Cerebellar cortex (tissue), 1 donor: ENCODE measurements around the gene RAD50.
"Not testable (repeated sequence)": the region's sequence is repeated elsewhere in the genome, so short reads cannot be mapped to it uniquely, and the experiment has no call there.

Source experiments
- DNase-seq: peaks from one replicate; pipeline ENCODE4 v3.0.0-alpha.2; 2015; ENCODE audit warnings: low spot score

RAD50 gene

GRCh38 chr5:132629230-132629944, 72.6 kb downstream of the RAD50 start:
- DNase-seq = no peak

- DNase-seq = not testable (repeated sequence)
Observed at GRCh38 chr5:132633587-132633986, 76.8 kb downstream of the RAD50 start.

GRCh38 chr5:132635873-132636272, 79.1 kb downstream of the RAD50 start:
- DNase-seq = no peak

GRCh38 chr5:132637241-132637640, 80.5 kb downstream of the RAD50 start:
- no peak for DNase-seq

- DNase-seq = no peak
Observed at GRCh38 chr5:132639706-132640130, 82.9 kb downstream of the RAD50 start.

GRCh38 chr5:132640613-132641012, 83.8 kb downstream of the RAD50 start:
- DNase-seq = no peak

GRCh38 chr5:132641241-132641723, 84.5 kb downstream of the RAD50 start:
- DNase-seq = no peak

GRCh38 chr5:132641841-132642240, 85.1 kb downstream of the RAD50 start:
- no peak for DNase-seq

GRCh38 chr5:132644177-132644576, 87.4 kb downstream of the RAD50 start:
- DNase-seq = no peak

- DNase-seq = no peak
Observed at GRCh38 chr5:132646583-132647266, 89.9 kb downstream of the RAD50 start.

- DNase-seq = no peak
Observed at GRCh38 chr5:132647473-132647872, 90.7 kb downstream of the RAD50 start.

- DNase-seq = no peak
Observed at GRCh38 chr5:132648355-132648754, 91.6 kb downstream of the RAD50 start.

- no peak for DNase-seq
Observed at GRCh38 chr5:132651838-132652469, 95.2 kb downstream of the RAD50 start.

- DNase-seq = no peak
Observed at GRCh38 chr5:132653716-132654115, 96.9 kb downstream of the RAD50 start.

- no peak for DNase-seq
Observed at GRCh38 chr5:132655821-132656773, 99.3 kb downstream of the RAD50 start.

- no peak for DNase-seq
Observed at GRCh38 chr5:132656774-132657355, 100.1 kb downstream of the RAD50 start.

GRCh38 chr5:132657676-132658380, 101.1 kb downstream of the RAD50 start, which contains the start of gene IL13:
IL13 (plus strand) TSS chr5:132658173; CDS start chr5:132658187, 14 bp downstream.
- DNase-seq = no peak

GRCh38 chr5:132658381-132659302, 101.9 kb downstream of the RAD50 start:
- no peak for DNase-seq
